NCI-H146 (cell line): ENCODE results near the gene EIF2S2.

Experiments used
- DNase-seq: peaks from one replicate; lab custom pipeline; 2025; lab: John Stamatoyannopoulos, UW

The EIF2S2 gene

DNA sequence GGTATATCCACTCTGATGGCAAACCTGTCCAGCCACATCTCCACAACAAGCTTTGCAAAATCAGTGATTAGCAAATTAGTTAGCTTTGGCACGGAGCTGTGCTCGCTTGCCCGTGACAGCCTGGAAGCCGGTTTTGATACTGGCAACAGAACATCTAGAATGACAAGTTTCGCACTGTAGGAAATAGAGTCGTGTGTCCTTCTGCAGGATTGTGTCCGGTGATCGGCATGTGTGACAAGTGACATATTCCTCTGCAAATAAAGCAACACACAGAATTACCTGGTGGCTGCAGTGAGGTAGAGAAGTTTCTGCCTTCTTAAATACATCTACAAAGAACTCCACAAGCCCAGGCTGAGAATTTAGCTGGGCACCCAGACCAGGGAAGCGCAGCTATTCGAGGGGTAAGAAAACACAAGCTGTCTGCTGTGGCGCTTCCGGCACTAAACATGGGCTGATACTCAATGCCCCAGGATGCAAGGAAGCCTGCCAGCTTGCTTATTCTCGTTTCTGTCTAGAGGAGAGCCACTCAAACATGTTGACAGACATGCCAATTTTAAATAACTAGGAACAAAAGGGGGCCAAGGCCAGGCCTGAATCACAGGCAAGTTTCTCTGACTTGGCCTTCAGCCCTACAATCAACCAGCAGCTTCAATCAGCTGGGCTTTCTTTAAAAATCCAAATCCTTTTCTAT is 22.2 kb downstream of the EIF2S2 start:
- no peak for DNase-seq

DNA sequence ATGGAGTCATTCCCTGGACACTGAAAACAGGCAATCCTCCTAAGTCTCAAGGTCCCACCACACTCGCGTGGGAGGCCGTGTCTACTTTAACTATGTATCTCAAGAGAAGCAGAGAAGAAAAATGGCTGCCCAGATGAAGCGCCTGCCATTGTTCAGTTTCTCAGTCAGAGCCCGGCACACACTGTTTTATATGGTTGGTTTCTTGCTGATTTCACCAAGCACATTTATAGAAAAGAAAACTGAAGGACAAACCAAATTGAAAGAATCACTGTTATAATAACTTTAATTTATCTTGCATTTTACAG is 22.9 kb downstream of the EIF2S2 start:
- DNase-seq = no peak

DNA sequence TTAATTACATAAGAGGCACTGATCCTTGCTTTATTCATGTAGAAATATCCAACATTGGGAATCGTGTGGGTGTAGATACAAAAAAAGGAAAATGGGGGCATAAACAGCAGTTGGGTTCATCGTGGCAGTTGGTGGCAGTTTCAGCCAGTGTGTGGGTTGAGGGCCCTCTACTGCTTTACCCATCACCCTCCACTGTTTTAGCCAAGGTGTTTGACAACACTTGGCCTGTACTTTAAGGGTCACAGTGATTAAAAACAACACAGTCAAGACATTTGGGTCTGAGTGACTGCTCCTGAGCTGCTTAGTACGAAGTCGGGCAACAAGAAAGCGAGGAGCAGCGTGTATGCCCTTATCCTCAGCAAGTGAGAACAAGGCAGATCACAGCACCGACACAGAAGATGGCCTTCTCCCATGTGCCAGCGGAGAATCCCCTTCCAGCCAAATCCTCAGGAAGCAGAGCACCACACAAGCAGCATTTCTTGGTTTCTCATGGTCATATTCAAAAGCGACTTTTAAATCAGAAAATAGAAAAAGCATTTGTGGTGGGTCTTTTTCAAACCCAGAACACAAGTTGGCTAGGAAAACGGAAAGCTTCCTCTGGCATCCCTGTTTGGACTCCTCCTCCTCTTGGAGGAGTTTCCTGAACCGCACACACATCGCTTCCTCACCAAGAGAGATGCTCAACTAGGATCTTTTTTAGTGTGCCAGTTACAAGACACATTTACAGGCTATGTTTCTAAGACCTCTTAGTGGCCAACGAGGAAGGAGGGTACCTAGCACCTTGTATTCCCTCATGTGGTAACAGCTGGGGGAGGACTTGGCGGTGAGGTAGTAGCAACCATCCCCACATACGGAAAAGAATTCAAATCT is 23.5 kb downstream of the EIF2S2 start:
- no peak for DNase-seq

DNA sequence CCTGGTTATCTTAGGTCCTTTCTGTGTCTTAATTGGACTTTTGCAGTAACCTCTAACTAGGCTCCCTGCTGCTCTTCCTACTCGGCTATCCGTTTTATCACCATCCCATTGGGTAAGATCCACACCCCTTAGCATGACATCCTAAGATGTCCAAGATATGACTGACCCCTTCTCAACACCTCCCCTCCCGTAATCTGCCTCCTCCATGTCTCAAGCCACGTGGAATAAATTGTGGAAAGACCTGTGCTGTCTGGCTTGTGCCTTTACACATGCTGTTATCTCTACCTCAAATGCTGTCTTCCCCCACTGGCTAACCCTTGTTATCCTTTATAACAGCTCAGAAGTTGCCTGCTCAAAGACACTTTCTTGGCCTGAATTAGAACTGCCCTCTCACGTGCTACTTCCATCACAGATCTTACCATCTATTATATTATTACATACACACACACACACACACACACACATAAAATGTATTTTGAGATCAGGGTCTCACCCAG is 26.5 kb downstream of the EIF2S2 start:
- DNase-seq = no peak

DNA sequence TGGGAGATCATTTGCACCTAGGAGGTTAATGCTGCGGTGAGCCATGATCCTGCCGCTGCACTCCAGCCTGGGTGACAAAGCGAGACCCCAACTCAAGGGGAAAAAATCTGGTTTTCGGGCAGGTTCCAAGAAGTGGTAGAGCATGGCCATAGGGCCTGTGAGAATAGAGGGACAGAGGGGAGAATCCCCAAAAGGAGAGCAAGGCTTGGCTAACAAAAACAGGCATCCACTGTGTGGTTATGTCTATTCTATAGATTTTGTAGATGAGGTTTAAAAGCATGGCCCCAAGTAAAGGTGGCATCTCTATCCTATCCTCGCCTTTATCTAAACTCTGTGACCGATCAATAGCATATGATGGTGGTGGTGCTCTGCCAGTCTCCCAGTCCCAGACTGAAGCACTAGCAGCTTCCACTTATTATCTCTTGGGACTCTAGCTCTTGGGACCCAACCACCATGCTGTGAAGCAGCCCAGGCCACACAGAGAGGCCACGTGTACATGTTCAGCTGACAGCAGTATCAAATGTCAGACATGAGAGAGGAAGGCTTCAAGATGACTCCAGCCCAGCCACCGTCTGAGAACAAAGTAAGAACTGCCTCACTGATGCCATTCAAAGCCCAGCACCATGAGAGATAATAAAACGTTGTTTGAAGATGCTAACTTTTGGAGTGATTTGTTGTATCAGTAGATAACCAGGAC is 27.7 kb downstream of the EIF2S2 start:
- DNase-seq = no peak

DNA sequence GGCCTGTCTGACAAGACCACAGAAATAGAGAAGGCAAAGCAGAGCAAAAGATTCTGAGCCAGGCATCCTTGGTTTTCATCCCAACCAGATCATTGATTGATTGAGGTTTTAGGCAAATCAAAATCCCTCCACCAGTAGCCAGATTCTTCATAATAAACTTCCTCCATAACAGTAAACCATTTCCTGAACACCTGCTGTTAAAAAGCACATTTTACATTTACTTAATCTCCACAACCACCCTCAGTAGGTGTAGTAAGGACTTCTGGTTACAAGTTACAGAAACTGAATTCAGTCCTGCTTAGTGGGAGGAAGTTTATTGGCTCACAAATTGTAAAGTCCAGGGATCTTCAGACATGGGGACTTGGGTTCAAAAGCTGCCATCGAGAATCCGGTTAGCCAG is 28.3 kb downstream of the EIF2S2 start:
- DNase-seq = no peak

DNA sequence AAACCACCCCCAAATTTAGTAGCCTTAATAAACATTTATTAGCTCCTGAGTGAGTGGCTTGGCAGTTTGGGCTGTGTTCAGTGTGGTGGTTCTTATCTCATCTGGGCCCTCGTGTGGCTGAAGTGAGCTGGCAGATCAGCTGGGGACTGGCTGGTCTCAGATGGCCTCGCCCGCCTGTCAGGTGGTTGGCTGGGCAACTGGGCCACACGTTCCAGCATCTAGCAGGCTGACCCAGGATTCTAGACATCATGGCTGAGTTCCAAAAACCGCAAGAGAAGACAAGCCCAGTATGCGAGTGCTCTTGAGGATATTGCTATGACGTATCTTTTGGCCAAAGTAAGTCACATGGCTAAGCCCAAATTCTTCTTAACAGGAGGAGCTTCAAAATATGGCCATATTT is 28.9 kb downstream of the EIF2S2 start:
- DNase-seq = peak; percentile 10

DNA sequence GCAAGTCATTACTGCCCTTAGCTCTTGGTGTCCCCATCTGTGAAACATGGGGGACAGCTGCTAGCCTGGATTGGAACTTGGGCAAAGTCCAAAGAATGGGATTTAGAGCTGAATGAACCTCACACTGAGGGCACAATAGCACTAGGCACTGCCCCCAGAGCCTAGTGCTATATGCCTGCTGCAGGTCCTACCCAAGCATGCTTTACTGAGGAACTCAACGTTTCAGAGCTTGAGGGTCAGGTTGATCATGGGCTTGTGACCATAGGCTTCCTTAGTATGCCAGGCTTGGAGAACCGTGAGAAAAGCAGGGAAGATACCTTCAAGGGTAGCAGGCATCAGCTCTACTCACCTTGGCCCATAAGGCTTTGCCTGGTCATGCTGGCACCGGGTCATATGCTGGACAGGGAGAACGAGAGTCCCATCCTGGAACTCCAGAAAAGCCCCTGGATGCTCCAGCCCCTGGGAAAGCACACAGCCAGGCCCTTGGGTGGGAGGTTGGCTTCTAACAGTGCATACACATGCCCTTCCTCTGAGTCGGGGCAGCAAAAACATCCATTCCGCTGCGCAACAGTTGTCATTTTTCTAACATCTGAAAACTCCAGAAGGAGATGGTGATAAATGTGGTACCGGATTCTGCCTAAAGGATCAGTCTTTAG is 29.7 kb downstream of the EIF2S2 start:
- no peak for DNase-seq

DNA sequence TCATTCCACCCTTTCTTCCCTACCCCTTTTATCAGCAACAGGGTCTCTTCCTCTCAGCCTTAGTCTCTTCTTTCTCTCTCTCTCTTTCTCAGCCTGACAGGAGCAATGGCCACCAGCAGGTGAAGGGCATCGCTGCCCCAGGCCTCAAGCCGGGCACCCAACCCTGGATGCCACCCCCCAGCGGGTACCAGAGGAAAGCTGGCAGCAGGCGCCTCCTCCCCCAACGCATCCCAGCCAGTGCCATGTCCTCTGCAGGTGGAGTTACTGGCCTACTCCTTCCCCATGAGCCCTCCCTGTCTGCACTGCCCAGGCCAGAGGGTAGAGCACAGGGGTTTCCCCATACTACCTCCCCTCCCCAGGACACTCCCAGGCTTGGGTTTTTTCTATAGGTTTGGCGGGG is 32.2 kb downstream of the EIF2S2 start:
- DNase-seq = no peak

DNA sequence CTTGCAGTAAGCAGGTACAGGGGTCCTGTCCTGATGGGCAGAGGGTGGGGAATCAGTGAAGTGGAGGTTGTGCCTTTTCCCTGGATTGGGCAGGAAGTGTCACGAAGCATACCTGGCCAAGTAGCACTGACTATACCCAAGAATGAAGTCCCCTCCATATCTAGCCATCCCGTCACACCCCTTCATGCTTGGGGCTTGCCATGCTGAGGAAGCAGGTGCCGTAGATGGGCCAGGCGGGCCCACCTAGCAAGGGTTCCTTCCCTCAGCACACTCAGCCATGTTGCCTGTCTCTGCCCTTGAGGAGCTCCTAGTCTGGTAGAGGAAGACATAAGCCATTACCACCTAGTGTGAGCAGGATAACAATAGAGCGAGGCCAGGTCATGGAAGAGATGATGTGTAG is 33.5 kb downstream of the EIF2S2 start:
- no peak for DNase-seq

DNA sequence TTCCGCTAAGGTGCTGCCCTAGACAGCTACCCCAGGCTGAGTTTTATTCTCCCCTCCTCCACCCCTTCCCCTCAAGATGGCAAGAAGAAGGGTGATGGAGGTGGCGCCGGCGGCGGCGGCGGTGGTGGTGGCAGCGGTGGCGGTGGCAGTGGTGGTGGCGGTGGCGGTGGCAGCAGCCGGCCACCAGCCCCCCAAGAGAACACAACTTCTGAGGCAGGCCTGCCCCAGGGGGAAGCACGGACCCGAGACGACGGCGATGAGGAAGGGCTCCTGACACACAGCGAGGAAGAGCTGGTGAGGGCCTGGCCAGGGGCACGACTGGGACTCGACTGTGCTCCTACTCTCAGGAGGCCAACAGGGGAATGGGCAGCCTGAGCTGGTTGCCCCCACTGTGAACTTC is 35.1 kb downstream of the EIF2S2 start:
- no peak for DNase-seq

DNA sequence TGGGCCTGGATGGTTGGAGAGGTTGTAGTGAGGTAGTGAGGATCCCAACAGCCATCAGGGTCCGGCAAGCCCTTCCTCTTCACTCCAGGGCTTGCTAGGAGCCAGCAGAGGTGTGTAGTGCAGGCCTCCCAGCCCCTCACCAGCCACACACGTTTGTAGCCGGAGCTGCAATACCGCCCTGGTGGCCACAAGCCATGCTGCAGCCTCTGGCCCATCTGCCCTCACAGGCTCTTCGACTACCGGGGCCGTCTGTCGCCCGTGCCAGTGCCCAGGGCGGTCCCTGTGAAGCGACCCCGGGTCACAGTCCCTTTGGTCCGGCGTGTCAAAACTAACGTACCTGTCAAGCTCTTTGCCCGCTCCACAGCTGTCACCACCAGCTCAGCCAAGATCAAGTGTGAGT is 36.4 kb downstream of the EIF2S2 start:
- DNase-seq = no peak

DNA sequence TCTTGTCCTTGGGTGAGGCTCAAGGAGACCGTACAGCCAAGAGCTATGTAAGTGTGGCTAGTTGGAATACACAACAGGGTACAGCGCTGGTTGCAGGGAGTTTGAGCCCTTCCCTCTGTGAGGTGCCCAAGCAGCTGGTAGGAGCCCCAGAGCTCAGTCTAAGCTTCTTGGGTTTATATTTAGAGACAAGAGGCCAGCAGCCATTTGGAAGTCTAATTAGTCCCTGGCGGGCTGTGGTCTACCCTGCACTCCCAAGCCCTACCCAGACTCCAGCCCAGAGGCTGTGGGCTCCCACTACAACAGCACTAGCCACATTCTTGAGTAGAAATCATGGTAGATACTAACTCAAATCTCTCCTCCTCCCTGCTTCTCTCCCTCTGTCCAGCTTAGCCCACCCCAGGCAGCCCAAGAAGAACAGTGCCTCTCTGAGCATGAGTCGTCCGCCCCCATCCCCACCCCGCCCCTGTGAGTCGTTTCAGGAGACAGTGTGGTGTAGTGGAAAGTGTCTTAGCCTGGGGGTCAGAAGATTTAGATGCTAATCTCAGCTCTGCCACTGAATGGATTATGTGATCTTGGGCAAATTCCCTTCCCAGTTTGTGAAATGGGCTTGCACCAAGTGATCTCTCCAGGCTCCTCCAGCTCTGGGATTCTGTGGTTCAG is 37.8 kb downstream of the EIF2S2 start:
- no peak for DNase-seq

DNA sequence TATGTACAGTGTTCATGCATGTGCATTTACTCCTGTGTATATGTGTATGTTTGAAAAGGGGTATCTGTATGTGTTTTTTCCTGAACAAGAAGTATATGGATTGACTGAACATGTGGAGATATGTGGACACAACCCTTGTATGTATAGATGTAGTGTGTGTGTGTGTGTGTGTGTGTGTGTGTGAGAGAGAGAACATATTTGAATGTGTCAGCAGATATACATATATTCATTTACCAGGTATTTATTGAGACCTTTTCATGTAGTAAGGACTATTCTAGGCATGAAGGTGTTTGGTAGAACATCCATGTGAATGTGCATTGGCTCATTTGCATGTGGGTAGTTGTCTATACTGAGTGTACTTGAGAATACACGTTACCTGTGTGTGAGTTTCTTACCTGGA is 39.3 kb downstream of the EIF2S2 start:
- DNase-seq = no peak

DNA sequence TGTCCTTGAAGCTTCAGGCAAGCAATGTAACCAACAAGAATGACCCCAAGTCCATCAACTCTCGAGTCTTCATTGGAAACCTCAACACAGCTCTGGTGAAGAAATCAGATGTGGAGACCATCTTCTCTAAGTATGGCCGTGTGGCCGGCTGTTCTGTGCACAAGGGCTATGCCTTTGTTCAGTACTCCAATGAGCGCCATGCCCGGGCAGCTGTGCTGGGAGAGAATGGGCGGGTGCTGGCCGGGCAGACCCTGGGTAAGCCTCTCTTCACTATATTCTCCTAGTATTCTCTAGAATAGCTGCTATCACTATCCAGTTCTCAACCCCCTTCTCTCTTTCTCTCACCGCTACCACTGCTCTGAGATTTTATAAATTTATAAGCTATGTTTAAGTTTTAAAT is 40.0 kb downstream of the EIF2S2 start:
- DNase-seq = no peak

DNA sequence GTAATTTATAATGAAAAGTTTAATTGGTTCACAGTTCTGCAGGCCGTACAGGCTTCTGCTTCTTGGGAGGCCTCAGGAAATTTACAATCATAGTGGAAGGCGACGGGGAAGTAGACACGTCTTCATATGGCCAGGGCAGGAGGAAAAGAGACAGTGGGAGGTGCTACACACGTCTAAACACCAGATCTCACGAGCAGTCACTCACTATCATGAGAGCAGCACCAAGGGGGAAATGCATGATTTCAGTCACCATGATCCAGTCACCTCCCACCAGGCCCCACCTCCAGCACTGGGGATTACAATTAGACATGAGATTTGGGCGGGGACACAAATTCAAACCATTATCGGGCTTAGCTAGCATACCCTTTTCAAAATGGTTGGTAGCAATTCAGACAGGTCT is 41.2 kb downstream of the EIF2S2 start:
- DNase-seq = no peak

DNA sequence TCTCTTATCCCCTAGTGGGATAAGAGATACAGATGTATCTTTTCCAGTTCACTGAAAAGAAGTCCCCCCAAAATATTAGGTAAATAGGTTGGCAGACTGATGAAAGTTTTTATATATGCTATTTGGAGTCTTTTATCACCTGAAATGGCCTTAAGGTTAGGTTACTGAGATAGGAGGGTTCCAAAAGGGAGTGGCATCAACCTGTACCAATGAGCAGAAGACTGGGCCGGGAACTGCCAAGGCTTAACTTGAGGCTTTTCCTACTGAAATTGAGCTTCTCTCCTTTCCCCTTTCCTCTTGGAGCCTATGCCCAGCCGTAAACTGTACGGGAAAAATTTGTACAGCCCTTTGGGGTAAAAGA is 42.0 kb downstream of the EIF2S2 start:
- no peak for DNase-seq

DNA sequence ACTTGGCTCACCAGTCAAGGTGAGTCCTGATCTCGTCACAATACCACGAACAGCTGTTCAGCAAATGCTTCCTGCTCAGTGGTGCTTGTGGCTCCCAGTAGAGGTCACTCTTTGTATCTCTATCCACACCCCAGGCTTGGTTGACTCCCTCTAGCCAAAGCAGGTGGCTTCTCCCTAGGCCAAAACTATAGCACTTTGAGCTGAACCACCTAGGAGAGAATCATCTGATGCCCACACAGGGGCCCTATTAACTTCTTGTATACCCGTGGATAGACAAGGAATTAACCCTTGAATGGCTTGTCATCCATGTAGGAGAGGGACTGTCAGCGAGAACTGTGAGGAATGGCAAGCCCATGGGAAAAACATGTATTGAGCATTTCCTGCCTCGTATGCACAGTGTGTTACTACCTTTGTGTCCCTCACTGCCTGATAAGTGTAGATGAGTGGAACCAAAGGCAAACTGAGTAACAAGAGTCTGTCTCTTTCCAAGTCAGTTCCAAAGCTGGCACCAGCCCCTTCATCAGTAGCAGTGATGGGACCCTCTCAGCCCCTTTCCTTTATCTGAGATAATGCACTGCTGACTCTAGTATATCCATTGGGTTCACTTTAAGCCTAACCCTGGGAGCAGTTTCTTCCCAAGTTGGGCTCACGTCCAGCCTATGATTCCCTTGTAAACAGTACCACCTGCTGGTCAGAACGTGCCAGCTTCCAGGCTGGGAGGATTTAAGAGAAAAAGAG is 42.5 kb downstream of the EIF2S2 start:
- DNase-seq = peak; percentile 67

DNA sequence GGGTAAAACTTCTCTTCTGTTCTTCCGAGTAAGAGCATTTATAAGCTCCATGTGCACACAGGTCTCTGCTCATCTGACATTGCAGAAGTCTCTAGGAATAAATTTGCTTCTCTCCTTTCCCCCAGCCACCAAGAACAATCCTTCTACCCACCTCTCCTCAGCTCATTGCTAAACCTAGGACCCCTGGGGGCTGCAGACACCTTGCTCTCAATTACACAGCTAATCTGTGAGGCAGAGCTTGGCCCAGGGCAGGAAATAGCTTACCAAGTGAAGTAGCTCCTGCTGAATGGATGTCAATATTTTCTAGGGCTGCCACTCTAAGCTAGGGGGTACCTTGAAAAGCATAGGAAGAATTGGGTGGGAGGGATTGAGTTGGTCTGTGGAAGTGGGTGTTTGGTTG is 44.0 kb downstream of the EIF2S2 start:
- no peak for DNase-seq

DNA sequence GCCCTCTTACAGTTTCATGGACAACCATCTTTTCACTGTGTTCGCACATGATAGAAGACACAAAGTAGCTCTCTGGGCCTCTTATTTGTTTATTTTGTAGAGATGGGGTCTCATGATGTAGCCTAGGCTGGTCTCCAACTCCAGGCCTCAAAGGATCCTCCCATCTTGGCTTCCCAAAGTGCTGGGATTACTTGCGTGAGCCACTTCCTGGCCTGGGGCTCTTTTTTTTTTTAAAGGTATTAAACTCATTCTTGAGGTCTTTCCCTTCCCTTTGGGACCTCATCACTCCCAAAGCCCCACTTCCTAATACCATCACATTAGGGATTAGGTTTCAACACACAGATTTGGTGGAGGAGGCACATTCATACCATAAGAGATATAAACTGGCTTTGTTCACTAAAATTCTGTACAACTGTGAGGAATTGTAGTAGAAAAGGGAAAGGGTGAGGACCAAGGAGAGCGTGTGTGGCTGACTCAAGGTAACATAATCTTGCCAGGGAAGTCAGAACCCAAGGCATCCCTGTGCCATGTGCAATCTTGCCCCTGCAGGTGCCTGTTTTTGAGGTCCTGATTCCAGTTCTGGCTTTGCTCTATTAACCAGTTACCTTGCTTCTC is 45.5 kb downstream of the EIF2S2 start:
- DNase-seq = no peak

DNA sequence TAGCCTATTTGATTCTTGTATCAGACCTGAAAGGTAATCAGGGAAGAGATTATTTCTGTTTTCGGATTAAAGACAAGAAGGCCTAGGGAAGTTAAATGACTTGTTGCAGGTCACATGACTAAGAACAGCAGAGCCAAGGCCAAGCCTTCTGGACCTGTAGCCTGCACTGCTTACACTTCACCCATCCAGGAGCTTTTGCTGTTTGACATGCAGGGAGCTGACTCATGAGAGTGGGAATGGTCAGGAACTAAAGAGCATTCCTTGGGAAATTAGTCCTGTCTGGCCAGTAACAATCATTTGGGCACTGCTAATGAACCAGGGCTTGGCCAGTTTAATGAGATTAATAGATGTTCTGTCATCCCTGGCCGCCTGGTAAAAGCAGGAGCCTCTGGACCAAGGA is 46.8 kb downstream of the EIF2S2 start:
- DNase-seq = no peak
